HCT116 (cell line): ENCODE measurements around the gene SHC1. TPM values are rescaled to one million over a fixed set of nuclear protein-coding genes. Genes with fewer than 3 reads are reported as not detected.

ENCODE experiments used
- ATAC-seq: fragments of 200-7000 bp; cut with Tn5 transposase; 2 replicates; pipeline ENCODE4 v1.9.1; 2020; ENCODE audit warnings: mild to moderate bottlenecking, moderate library complexity
- BruUV-seq: library from RNA; stranded (reverse); fragments of 400-500 nt; replicated peaks from 2 replicates; lab custom pipeline; 2021; lab: Mats Ljungman, UMichigan
- CTCF ChIA-PET: fragments of 300-600 bp; sonication (Branson Sonifier 250); formaldehyde crosslinking; loops from one replicate; lab custom pipeline; 2021; ENCODE audit warnings: antibody characterized with exemption; lab: Charles Lee
- POLR2A ChIA-PET: fragments of 300-600, 350-600 bp; sonication (Branson Sonifier 250); formaldehyde crosslinking; loops from one replicate; lab custom pipeline; 2021; ENCODE audit warnings: antibody characterized with exemption; lab: Charles Lee
- RAD21 ChIA-PET, 2 experiments: fragments of 300-600 bp; sonication (Branson Sonifier 250); formaldehyde crosslinking; loops; one replicate each; lab custom pipeline; 2023; ENCODE audit warnings: low total read pairs in 2 of 2; ENCODE audit not compliant: uncharacterized antibody in 2 of 2, unreplicated experiment in 2 of 2, low non-redundant PET in 1 of 2; lab: Charles Lee
- DNase-seq: peaks from one replicate; pipeline ENCODE4 v3.0.0-alpha.2; 2010; ENCODE audit warnings: low read depth, low spot score
- H2AFZ ChIP-seq: fragments of 200-600 bp; shearing (Covaris generic), sonication (generic); 2 replicates; pipeline ENCODE4 v1.6.1; 2017; ENCODE audit warnings: low read depth, mixed run types, mixed read lengths, antibody characterized with exemption, low read length; ENCODE audit not compliant: poor library complexity, severe bottlenecking
- H3K27ac ChIP-seq: 2 replicates; pipeline ENCODE4 v1.5.1; 2012; ENCODE audit warnings: low read depth, low read length
- H3K27me3 ChIP-seq: fragments of 200-600 bp; sonication (generic); 2 replicates; pipeline ENCODE4 v1.6.1; 2016; ENCODE audit warnings: mixed run types, low read length, mixed read lengths; ENCODE audit not compliant: insufficient read depth
- H3K36me3 ChIP-seq, 2 experiments: fragments of 200-500 bp in 1 of 2; fragments of 200-600 bp in 1 of 2; sonication (Bioruptor generic) in 1 of 2; sonication (generic) in 1 of 2; 2 replicates each; pipeline versions ENCODE4 v1.5.1 to v1.6.1; 2014 to 2016; ENCODE audit warnings: low read length in 2 of 2, inconsistent platforms in 1 of 2, mixed read lengths in 1 of 2, mixed run types in 1 of 2; ENCODE audit not compliant: insufficient read depth in 2 of 2, control insufficient read depth in 1 of 2
- H3K4me1 ChIP-seq, 2 experiments: fragments of 200-600 bp in 1 of 2; sonication (generic) in 1 of 2; 2 replicates each; pipeline versions ENCODE4 v1.5.1 to v1.6.1; 2012 to 2017; ENCODE audit warnings: low read length in 2 of 2, inconsistent platforms in 1 of 2, mild to moderate bottlenecking in 1 of 2, mixed read lengths in 1 of 2, mixed run types in 1 of 2, moderate library complexity in 1 of 2; ENCODE audit not compliant: insufficient read depth in 2 of 2, control insufficient read depth in 1 of 2
- H3K4me2 ChIP-seq: fragments of 200-600 bp; sonication (generic); 2 replicates; pipeline ENCODE4 v1.6.1; 2017; ENCODE audit warnings: mixed run types, low read length, mixed read lengths
- H3K4me3 ChIP-seq, 2 experiments: fragments of 200-600 bp in 1 of 2; sonication (generic) in 1 of 2; replicated peaks in 1 of 2; 2 replicates each; pipeline ENCODE4 v1.5.1; 2011 to 2016; ENCODE audit warnings: low read length in 2 of 2, control low read depth in 1 of 2, low read depth in 1 of 2, mild to moderate bottlenecking in 1 of 2, mixed read lengths in 1 of 2, mixed run types in 1 of 2
- H3K79me2 ChIP-seq: fragments of 200-600 bp; sonication (generic); 2 replicates; pipeline ENCODE4 v1.6.1; 2017; ENCODE audit warnings: mild to moderate bottlenecking, mixed run types, low read length, moderate library complexity, mixed read lengths; ENCODE audit not compliant: insufficient read depth
- H3K9ac ChIP-seq: fragments of 200-600 bp; sonication (generic); 2 replicates; pipeline ENCODE4 v1.6.1; 2016; ENCODE audit warnings: low read length, mixed read lengths
- H3K9me2 ChIP-seq: fragments of 200-600 bp; sonication (generic), shearing (Covaris generic); 2 replicates; pipeline ENCODE4 v1.6.1; 2017; ENCODE audit warnings: mixed run types, mild to moderate bottlenecking, moderate library complexity; ENCODE audit not compliant: insufficient read depth
- H3K9me3 ChIP-seq, 2 experiments: fragments of 200-500 bp in 1 of 2; fragments of 200-600 bp in 1 of 2; sonication (Bioruptor generic) in 1 of 2; sonication (generic) in 1 of 2; 2 replicates each; pipeline ENCODE4 v1.6.1; 2014 to 2017; ENCODE audit warnings: low read length in 2 of 2, mixed read lengths in 2 of 2, inconsistent platforms in 1 of 2, low read depth in 1 of 2, mild to moderate bottlenecking in 1 of 2, mixed run types in 1 of 2, moderate library complexity in 1 of 2; ENCODE audit not compliant: control insufficient read depth in 1 of 2, insufficient read depth in 1 of 2
- H4K20me1 ChIP-seq: fragments of 200-600 bp; sonication (generic), shearing (Covaris generic); 2 replicates; pipeline ENCODE4 v1.6.1; 2017; ENCODE audit warnings: mixed run types, mild to moderate bottlenecking, moderate library complexity; ENCODE audit not compliant: insufficient read depth
- CBX3 ChIP-seq: IDR thresholded peaks from 2 replicates; pipeline ENCODE4 v1.6.1; 2012; ENCODE audit warnings: low read depth
- CEBPB ChIP-seq: IDR thresholded peaks from 2 replicates; pipeline ENCODE4 v1.6.1; 2012; ENCODE audit warnings: low read depth
- EGR1 ChIP-seq: IDR thresholded peaks from 2 replicates; pipeline ENCODE4 v1.6.1; 2012; ENCODE audit warnings: low read depth
- ELF1 ChIP-seq: IDR thresholded peaks from 2 replicates; pipeline ENCODE4 v1.6.1; 2012; ENCODE audit warnings: low read depth, borderline replicate concordance
- RAD21 ChIP-seq: IDR thresholded peaks from 2 replicates; pipeline ENCODE4 v1.6.1; 2012; ENCODE audit warnings: low read depth, mild to moderate bottlenecking
- REST ChIP-seq: IDR thresholded peaks from 2 replicates; pipeline ENCODE4 v1.6.1; 2012; ENCODE audit warnings: low read depth
- SP1 ChIP-seq: IDR thresholded peaks from 2 replicates; pipeline ENCODE4 v1.6.1; 2012; ENCODE audit warnings: low read depth
- SRF ChIP-seq: IDR thresholded peaks from 2 replicates; pipeline ENCODE4 v1.6.1; 2012; ENCODE audit warnings: low read depth
- TCF7L2 ChIP-seq: IDR thresholded peaks from 2 replicates; pipeline ENCODE4 v1.7.0; 2011; ENCODE audit warnings: borderline replicate concordance, inconsistent platforms; ENCODE audit not compliant: insufficient read depth, insufficient read length; ENCODE audit errors: extremely low read depth
- YY1 ChIP-seq: IDR thresholded peaks from 2 replicates; pipeline ENCODE4 v1.6.1; 2011; ENCODE audit warnings: low read length, low read depth, moderate library complexity, mild to moderate bottlenecking; ENCODE audit not compliant: insufficient replicate concordance; ENCODE audit errors: extremely low read depth
- ZBTB33 ChIP-seq: IDR thresholded peaks from 2 replicates; pipeline ENCODE4 v1.6.1; 2011; ENCODE audit warnings: mild to moderate bottlenecking, low read length, moderate library complexity; ENCODE audit not compliant: insufficient replicate concordance; ENCODE audit errors: extremely low read depth
- ZFX ChIP-seq: fragments of 450-650 bp; IDR thresholded peaks from 2 replicates; pipeline ENCODE4 v1.6.1; 2017
- ZNF274 ChIP-seq: fragments of 200-500 bp; sonication (Bioruptor generic); IDR thresholded peaks from 2 replicates; pipeline ENCODE4 v1.6.1; 2014; ENCODE audit warnings: mild to moderate bottlenecking, low read depth, low read length, inconsistent platforms
- intact Hi-C: fragments of 100-400 bp; cut with micrococcal nuclease; formaldehyde crosslinking; loops from 2 replicates; pipeline ENCODE4 v1.10.0; 2022
- total RNA-seq: library from RNA; stranded (reverse); gene quantifications from one replicate; pipeline ENCODE4 v1.2.1, GENCODE V29; 2021; ENCODE audit not compliant: unreplicated experiment

The SHC1 gene
- total RNA-seq, 1 experiment from 2014 or later, result 148 TPM

GRCh38 chr1:154990276-154990675, 19.7 kb upstream of the SHC1 start:
- TF ChIP-seq ZNF274 (no peak), ZFX (no peak), ZBTB33 (no peak), REST (no peak), CBX3 (no peak), RAD21 (no peak), ELF1 (no peak), EGR1 (no peak), TCF7L2 (no peak), SP1 (no peak), YY1 (no peak), SRF (no peak), CEBPB (no peak)
- TF ChIP-seq, all 23 proteins: peak for 0
- BruUV-seq, result no TSS peak
- Histone ChIP-seq H3K27me3 (no peaks in the 10 kb centered on the region), H3K36me3 (peaks cover 12 to 25% of the 10 kb centered on the region in 2 experiments; a peak in 3 of 4 replicates), H3K4me1 (peaks cover 10 to 29% of the 10 kb centered on the region in 2 experiments; a peak in 3 of 4 replicates), H4K20me1 (no peaks in the 10 kb centered on the region), H3K4me2 (no peak overlapping the region), H3K9ac (no peak overlapping the region), H3K9me2 (no peaks in the 10 kb centered on the region), H2AFZ (no peak overlapping the region), H3K4me3 (no peak overlapping the region), H3K27ac (no peak overlapping the region), H3K79me2 (peaks cover 44% of the 10 kb centered on the region), H3K9me3 (no peaks in the 10 kb centered on the region)
- ATAC-seq (no peak), DNase-seq (no peak)
- intact Hi-C loops, result no loop called here
- CTCF ChIA-PET, result no interaction called here
- POLR2A ChIA-PET, result no interaction called here
- RAD21 ChIA-PET, result no interaction called here
